ENCODE measurements around the gene SEC61B. TPM values are rescaled to one million over a fixed set of nuclear protein-coding genes. Genes with fewer than 3 reads are reported as not detected.
A peak's percentile ranks its signal among the peaks of the same experiment; 100 is the strongest.

The SEC61B gene
- total and polyA plus RNA-seq, 10 of the 15 experiments (the other 5 are each of a cell fraction or from before 2014, with no cell fraction given), result 108 to 747 (median 301) TPM

- TF ChIP-seq MEF2B (IDR thresholded peaks at IDR 0.05; ENCODE audit: partially characterized antibody, poor library complexity, severe bottlenecking) (no peak), ZBTB33 (IDR thresholded peaks at IDR 0.05) (no peak), NBN (IDR thresholded peaks at IDR 0.05) (no peak), GABPA (IDR thresholded peaks at IDR 0.05; ENCODE audit: low read depth) (no peak), HSF1 (IDR thresholded peaks at IDR 0.05; ENCODE audit: low read depth, low read length) (no peak), SUZ12 (IDR thresholded peaks at IDR 0.05; ENCODE audit: unreplicated experiment) (no peak), ATF7 (IDR thresholded peaks at IDR 0.05; ENCODE audit: low read depth) (peak; percentile 48; the same call in 1 of the 2 replicates), SRF (IDR thresholded peaks at IDR 0.05; ENCODE audit: low read depth in 2 of 2, low read length in 2 of 2) (no peak), YBX1 (IDR thresholded peaks at IDR 0.05) (no peak), WRNIP1 (IDR thresholded peaks at IDR 0.05; ENCODE audit: borderline replicate concordance, low read depth, low read length) (no peak), ZNF687 (IDR thresholded peaks at IDR 0.05) (no peak), RBBP5 (conservative IDR thresholded peaks at IDR 0.05) (no peak), MTA3 (IDR thresholded peaks at IDR 0.05; ENCODE audit: borderline replicate concordance, low read length) (no peak), RUNX3 (IDR thresholded peaks at IDR 0.05; ENCODE audit: low read length) (peak; percentile 66), JUND (IDR thresholded peaks at IDR 0.05; ENCODE audit: low read depth, low read length) (no peak), IKZF1 (conservative IDR thresholded peaks at IDR 0.05) (no peak), RCOR1 (conservative IDR thresholded peaks at IDR 0.05; ENCODE audit: low read depth, low read length) (no peak), PAX8 (IDR thresholded peaks at IDR 0.05) (no peak), EED (IDR thresholded peaks at IDR 0.05; ENCODE audit: low read depth) (peak; percentile 44; the same call in 1 of the 2 replicates), CREB1 (IDR thresholded peaks at IDR 0.05; ENCODE audit: low read depth) (0 out of 2 replicates have a peak, but pooled peaks have one; percentile 27), RAD21 (IDR thresholded peaks at IDR 0.05; ENCODE audit: insufficient read depth, low read depth, low read length) (no peak), RB1 (IDR thresholded peaks at IDR 0.05; ENCODE audit: borderline replicate concordance) (no peak), SPI1 (IDR thresholded peaks at IDR 0.05; ENCODE audit: borderline replicate concordance, insufficient read depth, low read depth, low read length) (no peak), EZH2 (IDR thresholded peaks at IDR 0.05; ENCODE audit: borderline replicate concordance, control insufficient read depth, low read depth, low read length) (no peak), IKZF2 (IDR thresholded peaks at IDR 0.05) (peak in 1 of 2 experiments; percentile 24; a peak in 1 of 4 replicates), ZSCAN29 (IDR thresholded peaks at IDR 0.05) (no peak), MYB (IDR thresholded peaks at IDR 0.05; ENCODE audit: borderline replicate concordance, low read depth, low read length) (no peak), PML (IDR thresholded peaks at IDR 0.05; ENCODE audit: low read length) (no peak)
Measured at GRCh38 chr9:99249619-99250018, 27.5 kb downstream of the SEC61B start (continued).

Measured in GM12878 (cell line).